Activated CD8-positive, alpha-beta T cell treated with anti-CD3 and anti-CD28 coated beads for 36 hours (primary cell): ENCODE data around the gene EXOC3L4. TPM values are rescaled to one million over a fixed set of nuclear protein-coding genes. Genes with fewer than 3 reads are reported as not detected.

ENCODE experiments used
- ATAC-seq: fragments of 200-7000 bp; cut with Tn5 transposase; one replicate; pipeline ENCODE4 v1.10.0; 2021; ENCODE audit warnings: mild to moderate bottlenecking, moderate library complexity
- CTCF ChIA-PET: fragments of 350-600 bp; sonication (Branson Sonifier 250); formaldehyde crosslinking; loops from one replicate; lab custom pipeline; 2021; ENCODE audit warnings: antibody characterized with exemption; lab: Charles Lee
- POLR2A ChIA-PET: fragments of 350-600 bp; sonication (Branson Sonifier 250); formaldehyde crosslinking; loops from one replicate; lab custom pipeline; 2021; ENCODE audit warnings: antibody characterized with exemption; lab: Charles Lee
- DNase-seq: peaks from one replicate; pipeline ENCODE4 v3.0.0-alpha.2; 2020
- H3K27ac Mint-ChIP-seq: one replicate; pipeline ENCODE4 v1.8.0; 2021; ENCODE audit warnings: mild to moderate bottlenecking, mixed read lengths
- H3K27me3 Mint-ChIP-seq: one replicate; pipeline ENCODE4 v1.8.0; 2021; ENCODE audit warnings: mixed read lengths
- H3K36me3 Mint-ChIP-seq: one replicate; pipeline ENCODE4 v1.8.0; 2021; ENCODE audit warnings: low read depth, mixed read lengths
- H3K4me1 Mint-ChIP-seq: one replicate; pipeline ENCODE4 v1.8.0; 2021; ENCODE audit warnings: low read depth, mixed read lengths
- H3K4me3 Mint-ChIP-seq: one replicate; pipeline ENCODE4 v1.8.0; 2021; ENCODE audit warnings: mild to moderate bottlenecking, moderate library complexity, mixed read lengths
- H3K9me3 Mint-ChIP-seq: one replicate; pipeline ENCODE4 v1.8.0; 2021; ENCODE audit warnings: mixed read lengths
- intact Hi-C: fragments of 100-400 bp; cut with micrococcal nuclease; formaldehyde crosslinking; loops from one replicate; pipeline ENCODE4 v1.10.0; 2022
- total RNA-seq, 2 experiments: library from RNA; stranded (reverse); gene quantifications; one replicate each; pipeline ENCODE4 v1.2.3, GENCODE V29; 2021
- TF ChIP-seq, protein P1 (sequence below): fragments of 200-600 bp; IDR thresholded peaks from one replicate; pipeline ENCODE4 v1.8.0; 2022; ENCODE audit warnings: antibody characterized with exemption, mild to moderate bottlenecking

Gene EXOC3L4
- total RNA-seq, 2 experiments from 2014 or later = not detected

DNA sequence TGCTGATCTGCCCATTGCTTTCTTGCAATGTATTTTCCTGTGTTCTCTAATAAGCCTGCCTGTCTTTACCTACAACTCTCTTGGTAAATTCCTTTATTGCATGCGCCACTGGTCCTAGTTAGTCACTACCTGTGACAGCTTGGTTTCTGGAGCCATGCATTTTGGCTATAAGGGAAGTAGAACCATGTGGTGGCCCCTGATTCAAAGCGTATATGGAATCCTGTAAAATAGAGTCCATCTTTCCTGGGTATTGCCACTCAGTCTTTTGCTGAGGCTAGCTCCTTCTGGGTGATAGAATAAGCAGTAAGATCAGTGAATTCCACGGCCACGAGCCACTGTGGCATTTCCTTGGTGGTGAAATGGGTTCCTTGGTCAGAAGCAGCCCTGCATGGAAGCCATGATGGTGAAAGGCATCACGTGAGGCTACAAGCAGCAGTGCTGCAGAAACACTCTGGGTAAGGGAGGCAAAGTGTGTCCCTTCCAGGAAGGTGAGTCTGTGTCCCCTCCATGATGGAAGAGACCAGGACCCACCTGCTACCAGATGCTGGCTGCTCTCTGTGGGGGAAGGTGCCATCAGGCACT is 48.3 kb downstream of the EXOC3L4 start:
- ATAC-seq (no peak), DNase-seq (no peak)
- ChIA-PET CTCF (interaction anchor here (1.0 to 2.4 kb wide), 4 partner anchors 37 to 45 kb away, joined by 3 to 14 read pairs (median 3); no protein-coding TSS in a partner anchor), POLR2A (no interaction called here)
- Mint-ChIP-seq H3K27ac (no peak overlapping the region), H3K9me3 (no peaks in the 10 kb centered on the region), H3K4me1 (no peaks in the 10 kb centered on the region), H3K4me3 (no peak overlapping the region), H3K36me3 (no peaks in the 10 kb centered on the region), H3K27me3 (peaks cover 10% of the 10 kb centered on the region)
- TF ChIP-seq, protein P1, sequence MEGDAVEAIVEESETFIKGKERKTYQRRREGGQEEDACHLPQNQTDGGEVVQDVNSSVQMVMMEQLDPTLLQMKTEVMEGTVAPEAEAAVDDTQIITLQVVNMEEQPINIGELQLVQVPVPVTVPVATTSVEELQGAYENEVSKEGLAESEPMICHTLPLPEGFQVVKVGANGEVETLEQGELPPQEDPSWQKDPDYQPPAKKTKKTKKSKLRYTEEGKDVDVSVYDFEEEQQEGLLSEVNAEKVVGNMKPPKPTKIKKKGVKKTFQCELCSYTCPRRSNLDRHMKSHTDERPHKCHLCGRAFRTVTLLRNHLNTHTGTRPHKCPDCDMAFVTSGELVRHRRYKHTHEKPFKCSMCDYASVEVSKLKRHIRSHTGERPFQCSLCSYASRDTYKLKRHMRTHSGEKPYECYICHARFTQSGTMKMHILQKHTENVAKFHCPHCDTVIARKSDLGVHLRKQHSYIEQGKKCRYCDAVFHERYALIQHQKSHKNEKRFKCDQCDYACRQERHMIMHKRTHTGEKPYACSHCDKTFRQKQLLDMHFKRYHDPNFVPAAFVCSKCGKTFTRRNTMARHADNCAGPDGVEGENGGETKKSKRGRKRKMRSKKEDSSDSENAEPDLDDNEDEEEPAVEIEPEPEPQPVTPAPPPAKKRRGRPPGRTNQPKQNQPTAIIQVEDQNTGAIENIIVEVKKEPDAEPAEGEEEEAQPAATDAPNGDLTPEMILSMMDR = no peak
- intact Hi-C loops = no loop called here

GRCh38 chr14:103143506-103143905 is 49.0 kb downstream of the EXOC3L4 start:
- Mint-ChIP-seq H3K36me3 (no peaks in the 10 kb centered on the region), H3K27ac (no peak overlapping the region), H3K27me3 (peaks cover 12% of the 10 kb centered on the region), H3K4me1 (no peaks in the 10 kb centered on the region), H3K4me3 (no peak overlapping the region), H3K9me3 (no peaks in the 10 kb centered on the region)
- DNase-seq (no peak), ATAC-seq (no peak)
- TF ChIP-seq, protein P1 = no peak
- ChIA-PET POLR2A (no interaction called here), CTCF (interaction anchor here (2.4 kb wide), 1 partner anchor 38 kb away, joined by 14 read pairs; no protein-coding TSS in a partner anchor)
- intact Hi-C loops = no loop called here

DNA sequence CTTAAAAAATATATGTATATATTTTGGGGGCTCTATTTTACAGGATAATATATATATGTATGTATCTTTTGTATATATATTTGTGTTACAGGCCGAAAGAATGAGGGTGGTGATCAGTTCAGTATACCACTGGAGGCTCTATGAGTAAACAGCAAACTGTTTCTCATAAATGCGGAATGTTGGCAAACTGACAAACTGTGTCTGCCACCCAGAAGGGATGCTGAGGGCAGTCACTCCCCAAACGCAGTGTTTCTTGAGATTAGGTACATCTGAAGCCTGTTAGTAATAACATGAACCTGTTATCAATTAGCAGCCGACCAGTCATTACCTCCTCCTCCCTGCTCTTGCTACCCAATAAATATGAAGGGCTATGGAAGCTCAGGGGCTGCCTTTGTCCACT is 49.6 kb downstream of the EXOC3L4 start:
- POLR2A ChIA-PET = interaction anchor here (0.6 kb wide), 1 partner anchor 137 kb away, joined by 3 read pairs; no protein-coding TSS in a partner anchor
- CTCF ChIA-PET = no interaction called here
- intact Hi-C loops = no loop called here
- TF ChIP-seq, protein P1 = no peak
- ATAC-seq (no peak), DNase-seq (no peak)
- H3K4me3 Mint-ChIP-seq = no peak overlapping the region
- H3K4me1 Mint-ChIP-seq = no peaks in the 10 kb centered on the region
- no peaks in the 10 kb centered on the region for H3K9me3 Mint-ChIP-seq
- peaks cover 14% of the 10 kb centered on the region for H3K27me3 Mint-ChIP-seq
- no peak overlapping the region for H3K27ac Mint-ChIP-seq
- H3K36me3 Mint-ChIP-seq = no peaks in the 10 kb centered on the region

GRCh38 chr14:103146141-103146709 is 51.7 kb downstream of the EXOC3L4 start:
- no peaks in the 10 kb centered on the region for H3K36me3 Mint-ChIP-seq
- no peak for ATAC-seq
- ChIA-PET CTCF (no interaction called here), POLR2A (no interaction called here)
- no peaks in the 10 kb centered on the region for H3K4me1 Mint-ChIP-seq
- no peak overlapping the region for H3K4me3 Mint-ChIP-seq
- intact Hi-C loops = no loop called here
- no peaks in the 10 kb centered on the region for H3K9me3 Mint-ChIP-seq
- TF ChIP-seq, protein P1 = no peak
- no peak for DNase-seq
- peaks cover 13% of the 10 kb centered on the region for H3K27me3 Mint-ChIP-seq
- H3K27ac Mint-ChIP-seq = no peak overlapping the region
